HFF-Myc (cell line): ENCODE results near the gene LRSAM1.

ENCODE experiments used
- DNase-seq: peaks from one replicate; pipeline ENCODE4 v3.0.0-alpha.2; 2011; ENCODE audit warnings: low read depth; ENCODE audit errors: extremely low read depth
- H3K4me3 ChIP-seq: replicated peaks from 2 replicates; pipeline ENCODE4 v1.5.1; 2011; ENCODE audit warnings: low read depth, mild to moderate bottlenecking, control low read depth, low read length
- TF ChIP-seq, protein P1 (sequence below): IDR thresholded peaks from 2 replicates; pipeline ENCODE4 v1.5.1; 2012; ENCODE audit warnings: mild to moderate bottlenecking, low read depth, low read length, control low read depth; ENCODE audit errors: missing control alignments

LRSAM1 gene

DNA sequence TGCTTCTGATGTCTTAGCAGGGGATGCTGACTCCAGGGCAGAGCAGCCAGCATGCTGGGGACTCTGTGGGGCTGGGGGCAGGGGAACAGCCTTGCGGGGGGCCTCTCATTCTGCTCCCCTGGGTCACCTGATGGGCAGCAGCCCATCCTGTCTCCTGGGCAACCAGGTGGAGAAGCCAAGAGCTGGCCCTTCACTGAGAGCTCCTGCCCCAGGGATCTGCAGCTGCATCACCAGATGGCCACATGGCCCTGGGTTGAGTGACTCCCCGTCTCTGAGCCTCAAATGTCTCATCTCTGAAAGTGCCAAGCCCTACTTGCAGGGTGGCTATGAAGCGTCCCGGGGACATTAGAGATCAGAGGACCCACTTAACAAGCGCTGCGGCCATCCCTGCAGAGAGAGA is 49.1 kb downstream of the LRSAM1 start:
- H3K4me3 ChIP-seq, result no peak overlapping the region
- TF ChIP-seq, protein P1, sequence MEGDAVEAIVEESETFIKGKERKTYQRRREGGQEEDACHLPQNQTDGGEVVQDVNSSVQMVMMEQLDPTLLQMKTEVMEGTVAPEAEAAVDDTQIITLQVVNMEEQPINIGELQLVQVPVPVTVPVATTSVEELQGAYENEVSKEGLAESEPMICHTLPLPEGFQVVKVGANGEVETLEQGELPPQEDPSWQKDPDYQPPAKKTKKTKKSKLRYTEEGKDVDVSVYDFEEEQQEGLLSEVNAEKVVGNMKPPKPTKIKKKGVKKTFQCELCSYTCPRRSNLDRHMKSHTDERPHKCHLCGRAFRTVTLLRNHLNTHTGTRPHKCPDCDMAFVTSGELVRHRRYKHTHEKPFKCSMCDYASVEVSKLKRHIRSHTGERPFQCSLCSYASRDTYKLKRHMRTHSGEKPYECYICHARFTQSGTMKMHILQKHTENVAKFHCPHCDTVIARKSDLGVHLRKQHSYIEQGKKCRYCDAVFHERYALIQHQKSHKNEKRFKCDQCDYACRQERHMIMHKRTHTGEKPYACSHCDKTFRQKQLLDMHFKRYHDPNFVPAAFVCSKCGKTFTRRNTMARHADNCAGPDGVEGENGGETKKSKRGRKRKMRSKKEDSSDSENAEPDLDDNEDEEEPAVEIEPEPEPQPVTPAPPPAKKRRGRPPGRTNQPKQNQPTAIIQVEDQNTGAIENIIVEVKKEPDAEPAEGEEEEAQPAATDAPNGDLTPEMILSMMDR, result no peak
- no peak for DNase-seq

DNA sequence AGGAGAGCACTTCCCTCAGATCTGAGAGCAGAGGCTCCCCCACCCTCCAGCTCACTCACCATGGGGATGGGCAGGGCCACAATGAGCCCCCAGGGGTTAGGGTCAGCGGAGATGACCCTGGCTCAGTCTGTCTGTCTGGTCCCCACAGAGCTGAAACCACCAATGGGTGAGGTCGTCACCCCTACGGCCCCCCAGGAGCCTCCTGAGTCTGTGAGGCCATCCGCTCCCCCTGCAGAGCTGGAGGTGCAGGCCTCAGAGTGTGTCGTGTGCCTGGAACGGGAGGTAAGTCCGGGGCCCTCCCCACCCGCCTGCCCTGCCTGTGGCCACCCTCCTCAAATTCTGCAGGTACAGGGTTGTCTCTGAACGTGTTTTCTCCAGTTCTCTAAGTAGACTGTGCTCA is 49.6 kb downstream of the LRSAM1 start:
- no peak for DNase-seq
- TF ChIP-seq, protein P1, result no peak
- no peak overlapping the region for H3K4me3 ChIP-seq

DNA sequence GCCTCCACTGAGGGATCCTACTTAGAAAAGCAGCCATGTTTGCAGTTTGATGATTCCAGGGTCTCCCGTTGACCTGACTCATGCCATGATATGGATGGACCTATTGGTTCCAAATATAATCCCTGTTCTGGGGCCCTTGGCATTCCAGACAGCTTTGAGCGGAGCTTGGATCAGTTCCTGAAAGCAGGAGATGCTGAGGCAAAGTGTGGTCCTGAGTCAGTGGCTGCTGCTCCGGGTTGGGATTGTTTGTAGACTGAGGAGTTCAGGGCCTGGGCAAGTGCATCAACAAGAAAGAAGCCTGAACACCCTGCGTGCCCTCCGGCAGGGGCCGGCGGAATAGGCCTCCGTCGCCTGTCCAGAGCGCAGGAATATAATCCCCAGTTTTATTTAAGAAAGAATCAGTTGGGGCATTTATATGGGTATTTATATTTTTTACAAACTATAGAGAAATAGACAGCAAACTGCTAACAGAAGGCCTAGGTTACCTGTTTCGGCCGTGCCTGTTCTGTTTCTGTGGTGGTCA is 50.6 kb downstream of the LRSAM1 start:
- H3K4me3 ChIP-seq, result no peak overlapping the region
- no peak for DNase-seq
- TF ChIP-seq, protein P1, result no peak

DNA sequence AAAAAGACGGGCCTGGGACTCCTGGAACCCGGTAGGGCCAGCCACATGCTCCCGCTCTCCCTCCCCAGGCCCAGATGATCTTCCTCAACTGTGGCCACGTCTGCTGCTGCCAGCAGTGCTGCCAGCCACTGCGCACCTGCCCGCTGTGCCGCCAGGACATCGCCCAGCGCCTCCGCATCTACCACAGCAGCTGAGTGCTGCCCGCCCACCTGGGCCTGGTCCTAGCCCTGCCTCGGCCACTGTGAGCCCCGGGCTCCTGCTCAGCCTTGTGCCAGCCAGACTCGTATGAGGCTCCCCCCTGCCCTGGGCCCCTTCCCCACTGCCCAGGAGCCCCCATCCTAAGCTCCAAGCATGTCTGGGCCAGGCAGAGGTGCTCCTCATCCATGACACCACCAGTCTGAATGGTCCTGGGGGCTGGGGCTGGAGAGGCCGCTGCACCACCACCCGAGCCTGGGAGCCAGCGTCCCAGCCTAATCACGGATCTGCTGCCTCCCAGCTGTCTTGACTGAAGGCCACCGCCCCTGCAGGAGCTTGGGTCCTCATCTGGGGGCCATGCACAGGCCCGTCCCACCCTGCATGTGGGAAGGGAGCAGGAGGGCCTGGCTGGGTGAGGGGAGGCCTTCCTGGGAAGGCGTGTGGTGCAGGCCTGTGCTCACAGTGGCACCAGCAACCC is 51.5 kb downstream of the LRSAM1 start:
- no peak for DNase-seq
- TF ChIP-seq, protein P1, result no peak

DNA sequence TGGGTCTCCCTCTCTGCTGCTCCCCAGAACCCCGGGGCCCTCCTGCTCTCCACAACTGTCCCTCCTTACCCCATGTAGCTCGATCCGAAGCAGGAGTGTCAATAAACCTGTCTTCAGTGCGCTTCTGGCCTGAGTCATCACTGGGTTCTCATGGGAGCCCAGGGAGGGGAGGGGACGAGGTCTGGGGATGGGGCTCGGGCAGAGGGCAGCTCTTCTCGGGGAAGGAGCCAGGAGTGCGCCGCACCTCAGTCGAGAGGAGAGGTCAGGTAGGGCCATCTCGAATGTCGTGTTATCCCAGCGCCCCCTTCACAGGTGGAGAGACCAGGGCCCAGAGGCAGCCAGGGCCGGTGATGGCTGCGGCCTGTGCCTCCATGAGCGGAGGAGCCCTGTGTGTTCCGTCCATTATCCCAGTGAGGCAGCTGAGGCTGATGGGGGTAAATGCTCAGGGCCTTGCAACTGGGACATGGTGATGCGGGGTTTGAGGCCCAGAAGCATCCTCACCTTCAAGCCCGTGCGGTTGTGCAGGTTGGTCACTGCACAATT is 52.1 kb downstream of the LRSAM1 start:
- no peak overlapping the region for H3K4me3 ChIP-seq
- TF ChIP-seq, protein P1, result no peak
- DNase-seq, result no peak

More for the DNA sequence above, 51.5 kb downstream of the LRSAM1 start:
- H3K4me3 ChIP-seq, result no peak overlapping the region

DNA sequence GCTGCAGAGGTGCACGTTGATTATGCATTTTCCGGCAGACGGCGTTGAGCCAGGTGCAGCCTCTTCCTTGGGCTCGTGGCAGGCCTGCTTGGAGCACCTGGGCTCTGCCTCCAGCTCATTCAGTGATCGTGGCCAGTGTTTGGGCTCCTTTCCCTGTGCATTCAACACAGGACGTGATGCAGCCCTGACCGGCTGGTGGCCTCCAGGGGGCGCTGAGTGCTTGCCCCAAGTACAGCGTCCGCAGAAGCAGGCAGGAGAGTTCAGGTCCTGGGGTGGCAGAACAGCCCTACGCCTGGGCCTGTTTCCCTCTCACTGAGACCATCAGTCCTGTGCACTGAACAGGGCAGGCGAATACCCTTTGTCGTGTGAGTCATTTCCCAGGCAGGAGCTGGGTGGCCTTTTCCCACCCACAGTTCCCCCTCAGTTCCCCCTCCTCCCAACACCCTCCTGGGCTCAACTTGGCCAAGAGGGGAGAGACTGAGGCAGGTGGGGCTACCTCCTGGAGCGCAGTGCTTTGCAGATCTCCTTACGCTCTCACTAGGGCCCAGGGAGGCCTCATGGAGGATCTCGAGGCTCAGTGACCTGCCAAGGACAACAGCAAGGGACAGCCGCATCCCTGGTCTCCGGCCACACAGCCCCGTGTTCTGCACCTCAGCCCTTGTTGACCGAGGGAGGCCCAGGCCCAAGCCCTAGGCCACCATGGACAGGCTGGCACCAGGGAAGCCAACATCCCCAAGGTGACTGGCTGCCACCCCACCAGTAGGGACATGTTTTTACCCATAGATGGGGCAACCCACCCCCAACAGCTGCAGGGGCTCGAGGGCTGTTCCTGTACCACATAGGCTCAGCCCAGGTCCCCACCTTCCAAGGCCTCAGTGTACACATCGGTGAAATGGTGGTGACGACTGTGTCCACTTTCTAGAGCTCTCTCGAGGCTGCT is 52.9 kb downstream of the LRSAM1 start:
- peak; percentile 60 for DNase-seq
- H3K4me3 ChIP-seq, result no peak overlapping the region
- TF ChIP-seq, protein P1, result peak; percentile 86
